Measurements from ENCODE around the gene PDXDC1. TPM values are rescaled to one million over a fixed set of nuclear protein-coding genes. Genes with fewer than 3 reads are reported as not detected.

Gene PDXDC1
- total RNA-seq, 1 experiment from 2014 or later, result 62.6 TPM

- BruUV-seq (replicated peaks), result TSS peak; percentile 36
- no peak for DNase-seq
- H4K20me1 ChIP-seq (ENCODE audit: low read length), result no peaks in the 10 kb centered on the region
- intact Hi-C loops (cut with micrococcal nuclease), result no loop called here
- no peaks in the 10 kb centered on the region for H3K9me2 ChIP-seq (replicated peaks; ENCODE audit: low read length)
- no peak overlapping the region for H3K4me2 ChIP-seq (ENCODE audit: low read length)
- H3K4me1 ChIP-seq (ENCODE audit: insufficient read depth, low read length), result no peaks in the 10 kb centered on the region
- H3F3A ChIP-seq (ENCODE audit: low read length, unreplicated experiment), result no peaks in the 10 kb centered on the region
- no peak overlapping the region for H2AFZ ChIP-seq (ENCODE audit: low read length)
- no peaks in the 10 kb centered on the region for H3K27me3 ChIP-seq (ENCODE audit: low read length)
- no peaks in the 10 kb centered on the region for H3K9me3 ChIP-seq (ENCODE audit: low read length)
- no peaks in the 10 kb centered on the region for H3K79me2 ChIP-seq (ENCODE audit: low read length)
- POLR2A ChIA-PET (ENCODE audit: unreplicated experiment), result no interaction called here
- H3K4me3 ChIP-seq (ENCODE audit: low read length), result no peak overlapping the region
- H3K27ac ChIP-seq (ENCODE audit: low read length), result no peak overlapping the region
- CTCF ChIA-PET, result no interaction called here
- H3K9ac ChIP-seq (ENCODE audit: low read length), result no peak overlapping the region
- no peak for TF ChIP-seq EZH2 (IDR thresholded peaks at IDR 0.05; ENCODE audit: low read length, unreplicated experiment)
- TF ChIP-seq CTCF (conservative IDR thresholded peaks at IDR 0.05; ENCODE audit: low read depth, low read length), result no peak
- TF ChIP-seq EZH2phosphoT487 (IDR thresholded peaks at IDR 0.05; ENCODE audit: borderline replicate concordance, low read length), result no peak
- no peak for ATAC-seq
- peaks cover 19% of the 10 kb centered on the region for H3K36me3 ChIP-seq (ENCODE audit: low read depth, low read length)
These were observed 62.2 kb downstream of the PDXDC1 start for GRCh38 chr16:15037003-15037402.

GRCh38 chr16:15037745-15038144, 62.9 kb downstream of the PDXDC1 start:
- no peaks in the 10 kb centered on the region for H3K27me3 ChIP-seq (ENCODE audit: low read length)
- H3K27ac ChIP-seq (ENCODE audit: low read length), result no peak overlapping the region
- TF ChIP-seq EZH2 (IDR thresholded peaks at IDR 0.05; ENCODE audit: low read length, unreplicated experiment) (no peak), CTCF (conservative IDR thresholded peaks at IDR 0.05; ENCODE audit: low read depth, low read length) (no peak)
- BruUV-seq (replicated peaks), result no TSS peak
- H3K79me2 ChIP-seq (ENCODE audit: low read length), result no peaks in the 10 kb centered on the region
- H3K9me2 ChIP-seq (replicated peaks; ENCODE audit: low read length), result no peaks in the 10 kb centered on the region
- no peaks in the 10 kb centered on the region for H4K20me1 ChIP-seq (ENCODE audit: low read length)
- ChIA-PET CTCF (no interaction called here), POLR2A (ENCODE audit: unreplicated experiment) (no interaction called here)
- H3K4me3 ChIP-seq (ENCODE audit: low read length), result no peak overlapping the region
- peaks cover 17% of the 10 kb centered on the region for H3K36me3 ChIP-seq (ENCODE audit: low read depth, low read length)
- no peak overlapping the region for H3K9ac ChIP-seq (ENCODE audit: low read length)
- H3K4me2 ChIP-seq (ENCODE audit: low read length), result no peak overlapping the region
- H3K9me3 ChIP-seq (ENCODE audit: low read length), result no peaks in the 10 kb centered on the region
- H2AFZ ChIP-seq (ENCODE audit: low read length), result no peak overlapping the region
- no peak for DNase-seq
- no peak for ATAC-seq
- H3F3A ChIP-seq (ENCODE audit: low read length, unreplicated experiment), result no peaks in the 10 kb centered on the region
- intact Hi-C loops (cut with micrococcal nuclease), result no loop called here
- no peaks in the 10 kb centered on the region for H3K4me1 ChIP-seq (ENCODE audit: insufficient read depth, low read length)

GRCh38 chr16:15038689-15039088, 63.9 kb downstream of the PDXDC1 start:
- intact Hi-C loops (cut with micrococcal nuclease), result no loop called here
- Histone ChIP-seq H3K9ac (ENCODE audit: low read length) (no peak overlapping the region), H3K4me2 (ENCODE audit: low read length) (no peak overlapping the region), H2AFZ (ENCODE audit: low read length) (no peak overlapping the region), H3K27me3 (ENCODE audit: low read length) (no peaks in the 10 kb centered on the region), H3K4me1 (ENCODE audit: insufficient read depth, low read length) (no peaks in the 10 kb centered on the region), H3K9me3 (ENCODE audit: low read length) (no peaks in the 10 kb centered on the region), H3K4me3 (ENCODE audit: low read length) (no peak overlapping the region), H3K36me3 (ENCODE audit: low read depth, low read length) (peaks cover 10% of the 10 kb centered on the region), H3K27ac (ENCODE audit: low read length) (no peak overlapping the region), H3F3A (ENCODE audit: low read length, unreplicated experiment) (no peaks in the 10 kb centered on the region), H3K79me2 (ENCODE audit: low read length) (no peaks in the 10 kb centered on the region), H3K9me2 (replicated peaks; ENCODE audit: low read length) (no peaks in the 10 kb centered on the region), H4K20me1 (ENCODE audit: low read length) (no peaks in the 10 kb centered on the region)
- TF ChIP-seq EZH2phosphoT487 (IDR thresholded peaks at IDR 0.05; ENCODE audit: borderline replicate concordance, low read length) (no peak), CTCF (conservative IDR thresholded peaks at IDR 0.05; ENCODE audit: low read depth, low read length) (no peak), EZH2 (IDR thresholded peaks at IDR 0.05; ENCODE audit: low read length, unreplicated experiment) (no peak)
- no TSS peak for BruUV-seq (replicated peaks)
- ATAC-seq, result no peak
- ChIA-PET POLR2A (ENCODE audit: unreplicated experiment) (no interaction called here), CTCF (no interaction called here)
- no peak for DNase-seq
